GM18520 (cell line): Measurements from ENCODE around the gene AMBP.
"Not testable (repeated sequence)": the region's sequence is repeated elsewhere in the genome, so short reads cannot be mapped to it uniquely, and the experiment has no call there.

Experiments
- ATAC-seq: cut with Tn5 transposase; IDR thresholded peaks from one replicate; pipeline ENCODE4 v1.9.1; 2021; ENCODE audit not compliant: unreplicated experiment

Gene AMBP

GRCh38 chr9:114053246-114054005 lies 24.7 kb downstream of the AMBP start:
- ATAC-seq: no peak

GRCh38 chr9:114051706-114052105 lies 26.4 kb downstream of the AMBP start:
- no peak for ATAC-seq

- ATAC-seq: no peak
Observed at GRCh38 chr9:114051281-114051680, 26.8 kb downstream of the AMBP start.

- no peak for ATAC-seq
Observed at GRCh38 chr9:114050646-114051045, 27.5 kb downstream of the AMBP start.

- ATAC-seq: no peak
Observed at GRCh38 chr9:114050226-114050568, 27.9 kb downstream of the AMBP start.

- no peak for ATAC-seq
Observed at GRCh38 chr9:114049441-114050225, 28.5 kb downstream of the AMBP start.

GRCh38 chr9:114048533-114049415 lies 29.3 kb downstream of the AMBP start:
- ATAC-seq: no peak

- ATAC-seq: no peak
Observed at GRCh38 chr9:114047717-114048116, 30.4 kb downstream of the AMBP start.

GRCh38 chr9:114046875-114047274 lies 31.2 kb downstream of the AMBP start:
- no peak for ATAC-seq

GRCh38 chr9:114046237-114046755 lies 31.8 kb downstream of the AMBP start:
- no peak for ATAC-seq

GRCh38 chr9:114043660-114044059 lies 34.4 kb downstream of the AMBP start:
- ATAC-seq: not testable (repeated sequence)

- no peak for ATAC-seq
Observed at GRCh38 chr9:114039484-114039883, 38.6 kb downstream of the AMBP start.

GRCh38 chr9:114038724-114039313 lies 39.3 kb downstream of the AMBP start:
- no peak for ATAC-seq

GRCh38 chr9:114037961-114038723 lies 40.0 kb downstream of the AMBP start:
- no peak for ATAC-seq

GRCh38 chr9:114037249-114037648 lies 40.9 kb downstream of the AMBP start:
- ATAC-seq: no peak

GRCh38 chr9:114035845-114036801 lies 42.0 kb downstream of the AMBP start:
- ATAC-seq: no peak

GRCh38 chr9:114035221-114035844 lies 42.8 kb downstream of the AMBP start:
- ATAC-seq: no peak

- ATAC-seq: no peak
Observed at GRCh38 chr9:114034661-114035062, 43.4 kb downstream of the AMBP start.

- ATAC-seq: no peak
Observed at GRCh38 chr9:114034196-114034595, 43.9 kb downstream of the AMBP start.
